OCI-LY7 (cell line): Measurements from ENCODE around the gene TGM3.

Source experiments
- EZH2phosphoT487 ChIP-seq: fragments of 200-600 bp; sonication (generic); IDR thresholded peaks from 2 replicates; pipeline ENCODE4 v1.6.1; 2018; ENCODE audit warnings: low read depth, borderline replicate concordance, mild to moderate bottlenecking, mixed run types, antibody characterized with exemption, low read length, moderate library complexity, mixed read lengths
- TF ChIP-seq, protein P1 (sequence below): fragments of 200-600 bp; sonication (generic); conservative IDR thresholded peaks from 2 replicates; pipeline ENCODE4 v1.5.1; 2014; ENCODE audit warnings: mild to moderate bottlenecking, antibody characterized with exemption, low read length, moderate library complexity, mixed read lengths

DNA sequence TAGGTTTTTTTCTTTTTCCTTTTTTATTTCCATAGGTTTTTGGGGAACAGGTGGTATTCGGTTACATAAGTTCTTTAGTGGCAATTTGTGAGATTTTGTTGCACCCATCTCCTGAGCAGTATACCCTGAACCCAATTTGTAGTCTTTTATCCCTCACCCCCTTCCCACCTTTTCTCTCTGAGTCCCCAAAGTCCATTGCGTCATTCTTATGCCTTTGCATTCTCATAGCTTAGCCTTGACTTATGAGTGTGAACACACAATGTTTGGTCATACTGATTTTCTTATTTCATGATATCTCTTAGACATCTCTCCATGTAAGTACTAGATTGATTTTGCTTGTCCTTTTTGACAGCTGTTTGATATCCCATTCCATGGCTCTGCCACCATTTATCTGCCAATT, 27.2 kb downstream of the TGM3 start:
- TF ChIP-seq, protein P1, sequence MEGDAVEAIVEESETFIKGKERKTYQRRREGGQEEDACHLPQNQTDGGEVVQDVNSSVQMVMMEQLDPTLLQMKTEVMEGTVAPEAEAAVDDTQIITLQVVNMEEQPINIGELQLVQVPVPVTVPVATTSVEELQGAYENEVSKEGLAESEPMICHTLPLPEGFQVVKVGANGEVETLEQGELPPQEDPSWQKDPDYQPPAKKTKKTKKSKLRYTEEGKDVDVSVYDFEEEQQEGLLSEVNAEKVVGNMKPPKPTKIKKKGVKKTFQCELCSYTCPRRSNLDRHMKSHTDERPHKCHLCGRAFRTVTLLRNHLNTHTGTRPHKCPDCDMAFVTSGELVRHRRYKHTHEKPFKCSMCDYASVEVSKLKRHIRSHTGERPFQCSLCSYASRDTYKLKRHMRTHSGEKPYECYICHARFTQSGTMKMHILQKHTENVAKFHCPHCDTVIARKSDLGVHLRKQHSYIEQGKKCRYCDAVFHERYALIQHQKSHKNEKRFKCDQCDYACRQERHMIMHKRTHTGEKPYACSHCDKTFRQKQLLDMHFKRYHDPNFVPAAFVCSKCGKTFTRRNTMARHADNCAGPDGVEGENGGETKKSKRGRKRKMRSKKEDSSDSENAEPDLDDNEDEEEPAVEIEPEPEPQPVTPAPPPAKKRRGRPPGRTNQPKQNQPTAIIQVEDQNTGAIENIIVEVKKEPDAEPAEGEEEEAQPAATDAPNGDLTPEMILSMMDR, result no peak
- TF ChIP-seq EZH2phosphoT487, result no peak
